NCI-H2081 (cell line): ENCODE measurements around the gene HTR2A.

Experiments used
- DNase-seq, 2 experiments: peaks; one replicate each; lab custom pipeline; 2025; lab: John Stamatoyannopoulos, UW

HTR2A gene

GRCh38 chr13:46868091-46868490 is 28.8 kb downstream of the HTR2A start:
- no peak for DNase-seq

GRCh38 chr13:46866150-46866549 is 30.7 kb downstream of the HTR2A start:
- no peak for DNase-seq

- no peak for DNase-seq
Measured at GRCh38 chr13:46864941-46865340, 31.9 kb downstream of the HTR2A start.

GRCh38 chr13:46861959-46862358 is 34.9 kb downstream of the HTR2A start:
- DNase-seq, result no peak

- DNase-seq, result no peak
Measured at GRCh38 chr13:46860722-46861121, 36.1 kb downstream of the HTR2A start.

- DNase-seq, result no peak
Measured at GRCh38 chr13:46858776-46859175, 38.1 kb downstream of the HTR2A start.

GRCh38 chr13:46858163-46858562 is 38.7 kb downstream of the HTR2A start:
- no peak for DNase-seq

DNA sequence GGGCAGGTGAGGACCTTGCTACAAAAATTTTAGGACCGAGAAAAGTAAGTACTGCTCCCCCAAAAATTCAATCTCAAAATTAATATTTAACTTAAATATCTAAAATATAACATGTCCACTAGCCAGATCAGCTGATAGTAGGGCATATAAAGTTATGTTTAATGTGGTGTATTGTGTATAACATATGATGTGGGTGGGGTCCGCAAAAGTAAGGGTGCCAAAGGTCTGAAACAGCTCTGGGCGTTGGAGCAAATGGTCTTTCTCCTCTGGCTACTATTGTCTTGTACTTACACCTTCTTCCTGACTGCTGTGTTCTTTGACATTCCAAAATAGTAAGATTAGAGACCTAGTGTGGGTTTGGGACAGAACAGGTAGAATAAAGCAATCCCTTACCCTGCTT is 41.2 kb downstream of the HTR2A start:
- DNase-seq, result no peak

DNA sequence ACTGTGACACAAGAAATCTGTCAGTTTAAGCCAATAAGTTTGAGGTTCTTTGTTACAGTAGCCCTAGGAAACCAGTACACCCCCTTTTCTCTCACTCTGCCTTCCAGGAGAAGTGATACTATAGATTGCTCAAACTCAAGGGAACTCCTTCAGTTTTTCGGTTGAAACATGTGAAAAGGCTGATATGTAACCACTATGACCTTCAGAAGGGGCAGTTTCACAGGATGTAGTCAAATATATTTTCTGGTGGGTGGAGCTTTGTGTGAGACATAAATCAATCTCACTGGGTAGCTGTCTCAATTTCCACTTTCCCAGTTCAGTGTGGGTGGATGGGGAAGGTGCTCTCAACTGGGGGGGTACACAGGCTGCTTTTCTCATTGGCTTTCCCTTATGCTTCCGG is 41.7 kb downstream of the HTR2A start:
- no peak for DNase-seq

- no peak for DNase-seq
Measured at GRCh38 chr13:46852168-46852567, 44.7 kb downstream of the HTR2A start.

DNA sequence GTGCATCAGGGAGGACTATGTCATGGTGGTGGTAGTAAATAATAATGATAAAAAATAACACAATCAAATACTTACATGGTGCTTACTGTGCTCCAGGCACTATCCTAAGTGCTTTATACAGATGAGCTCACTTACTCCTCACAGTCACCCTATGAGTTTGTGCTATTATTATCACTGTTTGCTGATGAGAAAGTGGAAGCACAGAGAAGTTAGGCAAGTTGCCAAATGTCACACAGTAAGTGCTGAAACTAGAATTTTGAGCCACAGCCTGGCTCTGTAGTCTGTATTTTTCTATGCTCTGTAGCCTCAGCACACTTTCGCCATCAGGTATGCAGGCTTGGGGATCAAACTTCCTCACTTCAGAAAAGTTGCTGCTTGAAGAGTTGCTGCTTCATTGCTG is 46.6 kb downstream of the HTR2A start:
- DNase-seq, result no peak

DNA sequence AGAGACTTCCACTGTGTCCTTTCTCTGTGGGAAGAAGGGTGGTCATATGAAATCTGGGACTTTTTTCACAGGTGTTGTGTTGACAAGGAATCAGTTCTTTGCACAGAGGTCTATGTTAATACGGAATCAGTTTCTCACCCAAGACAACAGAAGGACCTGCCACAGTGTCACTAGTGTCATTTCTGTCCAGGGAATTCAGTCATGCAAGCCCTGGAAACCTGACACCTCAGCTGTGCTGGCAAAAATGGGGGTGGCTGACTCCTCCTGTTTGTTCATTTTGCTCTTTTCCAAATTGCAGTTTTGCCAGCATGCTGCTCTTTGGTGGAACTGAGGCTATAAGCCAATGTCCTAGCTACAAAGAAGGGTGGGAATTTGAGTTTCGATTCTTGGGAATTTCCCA is 50.1 kb downstream of the HTR2A start:
- DNase-seq, result no peak

GRCh38 chr13:46845146-46845545 is 51.7 kb downstream of the HTR2A start:
- no peak for DNase-seq

DNA sequence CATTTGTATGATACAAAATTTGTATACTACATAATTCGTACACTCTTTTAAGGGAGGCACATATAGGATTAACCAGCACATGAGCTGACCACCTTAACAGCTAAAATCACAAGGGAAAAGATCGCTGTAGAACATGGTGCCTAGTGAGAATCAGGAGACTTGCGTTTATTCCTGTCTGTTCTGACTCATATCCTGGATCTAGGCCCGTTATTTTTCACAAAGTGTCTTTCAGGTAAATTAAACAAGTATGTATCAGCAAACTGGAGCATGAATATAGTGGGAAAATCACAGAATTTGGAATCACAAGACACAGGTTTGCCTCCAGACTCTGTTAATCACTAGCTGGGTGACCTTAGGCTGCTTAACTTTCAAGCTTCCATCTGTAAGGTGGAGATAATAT is 52.4 kb downstream of the HTR2A start:
- DNase-seq, result no peak

GRCh38 chr13:46839399-46839798 is 57.5 kb downstream of the HTR2A start:
- DNase-seq, result no peak

DNA sequence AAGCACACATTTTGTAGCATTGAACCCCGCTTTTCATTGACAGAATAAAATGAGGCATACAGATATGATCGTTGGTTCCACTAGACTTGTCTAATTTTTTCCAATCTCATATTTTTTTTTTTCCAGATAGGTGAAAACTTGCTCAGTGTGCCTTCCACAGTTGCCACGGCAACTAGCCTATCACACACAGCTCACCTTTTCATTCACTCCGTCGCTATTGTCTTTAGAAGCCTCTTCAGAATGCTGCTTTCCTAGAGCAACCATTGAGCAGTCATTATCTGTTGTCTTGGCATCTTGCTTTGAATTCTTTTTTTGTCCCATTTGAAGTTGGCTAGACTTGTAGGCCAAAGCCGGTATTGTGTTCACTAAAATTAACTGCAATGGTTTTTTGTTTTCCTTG is 62.2 kb downstream of the HTR2A start:
- DNase-seq, result no peak

GRCh38 chr13:46831588-46832194 is 65.2 kb downstream of the HTR2A start:
- peak; percentile 17 to 54 for DNase-seq

DNA sequence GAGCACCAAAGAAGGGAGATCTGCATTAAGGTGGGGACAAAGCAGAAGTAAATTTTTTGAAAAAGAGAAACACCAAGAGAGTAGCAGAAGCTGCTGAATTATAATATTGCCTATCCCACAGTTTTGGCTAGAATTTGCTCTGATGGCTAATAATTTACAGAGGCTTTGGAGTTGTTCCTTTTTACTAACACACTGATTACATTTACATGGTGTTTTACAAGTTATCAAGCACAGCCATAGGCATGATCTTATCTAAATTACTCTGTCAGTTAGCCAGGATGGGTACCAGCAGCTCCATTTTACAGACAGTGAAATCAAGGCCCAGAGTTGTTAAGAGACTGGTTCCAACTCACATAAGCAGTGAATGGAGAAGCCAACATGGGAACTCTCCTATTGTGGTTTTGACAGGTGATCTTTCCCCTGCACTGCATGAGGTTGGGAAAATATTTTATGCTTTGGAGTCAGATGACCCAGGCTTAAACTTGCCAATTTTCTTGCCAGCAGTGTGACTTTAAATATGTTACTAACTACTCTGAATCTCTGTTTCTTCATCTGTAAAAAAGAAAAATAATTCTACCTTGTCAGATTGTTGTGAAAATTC is 66.3 kb downstream of the HTR2A start:
- DNase-seq, result no peak

GRCh38 chr13:46822551-46822950 is 74.3 kb downstream of the HTR2A start:
- DNase-seq, result no peak

- no peak for DNase-seq
Measured at GRCh38 chr13:46817838-46818476, 78.9 kb downstream of the HTR2A start.

DNA sequence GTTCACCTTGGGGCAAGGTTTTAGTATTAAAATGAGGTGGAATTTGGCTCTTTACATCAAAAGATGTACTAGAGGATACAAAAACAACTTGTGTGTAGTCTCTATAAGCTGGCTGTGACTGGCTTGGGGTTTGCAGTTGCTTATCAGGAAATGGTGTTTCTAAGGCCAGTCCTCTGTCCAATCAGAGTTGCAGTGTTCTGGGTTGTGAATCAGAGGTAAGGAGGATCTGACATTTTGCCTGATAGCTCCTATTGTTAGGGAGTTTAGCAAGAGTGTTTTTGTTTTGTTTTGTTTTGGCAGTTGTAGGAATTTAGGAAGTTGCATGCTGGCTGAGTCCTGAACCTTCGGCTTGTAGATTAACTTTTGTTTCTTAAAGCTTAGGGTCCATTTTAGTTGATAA is 79.8 kb downstream of the HTR2A start:
- DNase-seq, result no peak

DNA sequence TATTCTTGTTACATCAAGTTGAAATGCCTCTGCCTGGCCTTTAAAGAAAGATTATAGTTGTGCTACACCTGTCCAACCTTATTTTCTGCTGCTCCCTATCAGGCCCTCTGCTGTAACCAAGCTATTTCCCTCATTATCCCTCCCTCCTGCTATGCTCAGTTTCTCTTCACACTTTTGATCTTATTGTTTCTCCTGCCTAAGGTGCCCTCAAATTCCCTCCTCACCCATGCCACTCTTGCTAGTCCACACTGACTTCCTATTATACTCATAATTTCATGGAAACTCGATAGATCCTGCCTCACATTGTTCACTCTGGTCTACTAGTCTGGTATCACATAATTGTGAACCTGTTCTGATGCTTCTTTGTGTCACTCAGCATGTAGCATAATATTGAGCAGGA is 80.5 kb downstream of the HTR2A start:
- DNase-seq, result no peak

- DNase-seq, result no peak
Measured at GRCh38 chr13:46812301-46812797, 84.5 kb downstream of the HTR2A start.

- DNase-seq, result no peak
Measured at GRCh38 chr13:46810440-46810839, 86.4 kb downstream of the HTR2A start.
